ENCODE data around the gene CLMN. TPM values are rescaled to one million over a fixed set of nuclear protein-coding genes. Genes with fewer than 3 reads are reported as not detected.

The CLMN gene
- total RNA-seq, 1 experiment from 2014 or later = 33.4 TPM

GRCh38 chr14:95289323-95290010 lies 30.2 kb downstream of the CLMN start:
- POLR2A ChIA-PET = no interaction called here

More at GRCh38 chr14:95289323-95290010, 30.2 kb downstream of the CLMN start:
- no peaks in the 10 kb centered on the region for H3K9me2 ChIP-seq (ENCODE audit: insufficient read depth)
- H3K36me3 ChIP-seq (ENCODE audit: control insufficient read depth in 1 of 2, insufficient read depth in 2 of 2, low read length in 2 of 2) = no peaks in the 10 kb centered on the region
- peaks cover 0 to 18% of the 10 kb centered on the region in 2 experiments; a peak in 3 of 4 replicates for H3K4me1 ChIP-seq (ENCODE audit: control insufficient read depth in 1 of 2, insufficient read depth in 2 of 2, low read length in 2 of 2)
- peaks cover 13% of the 10 kb centered on the region; the same call in 1 of the 2 replicates for H3K79me2 ChIP-seq (ENCODE audit: insufficient read depth, low read length)
- intact Hi-C loops (cut with micrococcal nuclease) = no loop called here
- ChIA-PET RAD21 (ENCODE audit: low non-redundant PET in 1 of 2, low total read pairs in 2 of 2, uncharacterized antibody in 2 of 2, unreplicated experiment in 2 of 2) (no interaction called here), CTCF (no interaction called here)
- H4K20me1 ChIP-seq (ENCODE audit: insufficient read depth) = no peaks in the 10 kb centered on the region
- no peak overlapping the region for H3K4me3 ChIP-seq (replicated peaks in 1 of 2; ENCODE audit: low read depth in 1 of 2, low read length in 2 of 2)
- H2AFZ ChIP-seq (ENCODE audit: low read depth, low read length, poor library complexity, severe bottlenecking) = no peak overlapping the region
- ATAC-seq (no peak), DNase-seq (ENCODE audit: low read depth, low spot score) (no peak)
- TF ChIP-seq TCF7L2 (IDR thresholded peaks at IDR 0.05; ENCODE audit: borderline replicate concordance, extremely low read depth, insufficient read depth, insufficient read length) (no peak), ATF3 (IDR thresholded peaks at IDR 0.05) (no peak), EGR1 (IDR thresholded peaks at IDR 0.05; ENCODE audit: low read depth) (no peak), EZH2phosphoT487 (IDR thresholded peaks at IDR 0.05; ENCODE audit: borderline replicate concordance) (no peak), ZNF274 (IDR thresholded peaks at IDR 0.05; ENCODE audit: low read depth, low read length) (no peak), ZBTB33 (IDR thresholded peaks at IDR 0.05; ENCODE audit: extremely low read depth, insufficient replicate concordance, low read length) (no peak), ZFX (IDR thresholded peaks at IDR 0.05) (no peak), SP1 (IDR thresholded peaks at IDR 0.05; ENCODE audit: low read depth) (no peak), POLR2AphosphoS5 (IDR thresholded peaks at IDR 0.05; ENCODE audit: low read depth, low read length) (no peak), YY1 (IDR thresholded peaks at IDR 0.05; ENCODE audit: extremely low read depth, insufficient replicate concordance, low read depth, low read length) (no peak), POLR2A (IDR thresholded peaks at IDR 0.05; ENCODE audit: borderline replicate concordance, extremely low read depth, insufficient read depth, insufficient read length) (no peak), CTCF (IDR thresholded peaks at IDR 0.05 in 2 of 3, conservative IDR thresholded peaks at IDR 0.05 in 1 of 3; ENCODE audit: borderline replicate concordance in 1 of 3, insufficient read depth in 1 of 3, low read depth in 2 of 3, low read length in 2 of 3) (no peak), REST (IDR thresholded peaks at IDR 0.05; ENCODE audit: low read depth) (no peak), RAD21 (IDR thresholded peaks at IDR 0.05; ENCODE audit: low read depth) (no peak)
- H3K9ac ChIP-seq (ENCODE audit: low read length) = no peak overlapping the region
- H3K9me3 ChIP-seq (ENCODE audit: control insufficient read depth in 1 of 2, insufficient read depth in 1 of 2, low read depth in 1 of 2, low read length in 2 of 2) = peaks cover 0 to 5% of the 10 kb centered on the region in 2 experiments; a peak in 1 of 4 replicates
- no peak overlapping the region for H3K4me2 ChIP-seq (ENCODE audit: low read length)
- BruUV-seq (replicated peaks) = no TSS peak
- no peak overlapping the region for H3K27ac ChIP-seq (ENCODE audit: low read depth, low read length)
- no peaks in the 10 kb centered on the region for H3K27me3 ChIP-seq (ENCODE audit: insufficient read depth, low read length)
